ENCODE data around the gene MTARC2. TPM values are rescaled to one million over a fixed set of nuclear protein-coding genes. Genes with fewer than 3 reads are reported as not detected.

Gene MTARC2
- total RNA-seq, 2 donors from 2014 or later = 12.3 to 14.5 TPM

DNA sequence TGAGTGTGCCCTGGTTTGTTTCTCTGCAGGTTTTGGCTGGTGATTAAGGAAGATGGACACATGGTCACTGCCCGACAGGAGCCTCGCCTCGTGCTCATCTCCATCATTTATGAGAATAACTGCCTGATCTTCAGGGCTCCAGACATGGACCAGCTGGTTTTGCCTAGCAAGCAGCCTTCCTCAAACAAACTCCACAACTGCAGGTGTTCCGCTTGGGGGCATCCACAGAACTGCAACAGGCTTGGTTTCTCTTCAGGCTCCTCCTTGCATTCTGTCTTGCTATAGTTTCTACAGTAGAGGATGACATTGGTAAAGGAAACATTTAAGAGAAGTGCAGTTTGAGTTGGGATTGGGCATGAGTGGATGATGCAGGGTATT, 6.8 kb downstream of the MTARC2 start:
- Histone ChIP-seq H3K27me3 (ENCODE audit: control insufficient read depth, insufficient read depth, low read length, poor library complexity, severe bottlenecking) (peaks cover 4% of the 10 kb centered on the region), H3K4me3 (ENCODE audit: low read length) (no peak overlapping the region), H3K4me1 (ENCODE audit: control insufficient read depth, insufficient read depth, low read length) (peaks cover 3% of the 10 kb centered on the region), H3K36me3 (ENCODE audit: control insufficient read depth, insufficient read depth, low read length) (no peaks in the 10 kb centered on the region), H3K27ac (ENCODE audit: low read depth, low read length) (no peak overlapping the region), H3K9me3 (ENCODE audit: control insufficient read depth, low read length) (no peaks in the 10 kb centered on the region), H3K9ac (ENCODE audit: extremely low read depth, low read length, poor library complexity, severe bottlenecking) (no peak overlapping the region)
- DNase-seq = no peak
- peaks cover 29% of the 10 kb centered on the region for H3K36me3 Mint-ChIP-seq (ENCODE audit: low read depth)
- WGBS, 2 experiments (ENCODE audit: insufficient coverage in 1 of 2, insufficient read length in 1 of 2) = 92 to 93% methylated on average over 3 to 4 of the region's 4 CpGs
- peaks cover 3% of the 10 kb centered on the region for H3K27me3 Mint-ChIP-seq (ENCODE audit: insufficient read depth)
- no peaks in the 10 kb centered on the region for H3K9me3 Mint-ChIP-seq
- H3K4me1 Mint-ChIP-seq = peaks cover 14% of the 10 kb centered on the region
- TF ChIP-seq, protein P1, sequence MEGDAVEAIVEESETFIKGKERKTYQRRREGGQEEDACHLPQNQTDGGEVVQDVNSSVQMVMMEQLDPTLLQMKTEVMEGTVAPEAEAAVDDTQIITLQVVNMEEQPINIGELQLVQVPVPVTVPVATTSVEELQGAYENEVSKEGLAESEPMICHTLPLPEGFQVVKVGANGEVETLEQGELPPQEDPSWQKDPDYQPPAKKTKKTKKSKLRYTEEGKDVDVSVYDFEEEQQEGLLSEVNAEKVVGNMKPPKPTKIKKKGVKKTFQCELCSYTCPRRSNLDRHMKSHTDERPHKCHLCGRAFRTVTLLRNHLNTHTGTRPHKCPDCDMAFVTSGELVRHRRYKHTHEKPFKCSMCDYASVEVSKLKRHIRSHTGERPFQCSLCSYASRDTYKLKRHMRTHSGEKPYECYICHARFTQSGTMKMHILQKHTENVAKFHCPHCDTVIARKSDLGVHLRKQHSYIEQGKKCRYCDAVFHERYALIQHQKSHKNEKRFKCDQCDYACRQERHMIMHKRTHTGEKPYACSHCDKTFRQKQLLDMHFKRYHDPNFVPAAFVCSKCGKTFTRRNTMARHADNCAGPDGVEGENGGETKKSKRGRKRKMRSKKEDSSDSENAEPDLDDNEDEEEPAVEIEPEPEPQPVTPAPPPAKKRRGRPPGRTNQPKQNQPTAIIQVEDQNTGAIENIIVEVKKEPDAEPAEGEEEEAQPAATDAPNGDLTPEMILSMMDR (conservative IDR thresholded peaks at IDR 0.05) = no peak
- no peak overlapping the region for H3K27ac Mint-ChIP-seq
- no peak overlapping the region for H3K4me3 Mint-ChIP-seq

DNA sequence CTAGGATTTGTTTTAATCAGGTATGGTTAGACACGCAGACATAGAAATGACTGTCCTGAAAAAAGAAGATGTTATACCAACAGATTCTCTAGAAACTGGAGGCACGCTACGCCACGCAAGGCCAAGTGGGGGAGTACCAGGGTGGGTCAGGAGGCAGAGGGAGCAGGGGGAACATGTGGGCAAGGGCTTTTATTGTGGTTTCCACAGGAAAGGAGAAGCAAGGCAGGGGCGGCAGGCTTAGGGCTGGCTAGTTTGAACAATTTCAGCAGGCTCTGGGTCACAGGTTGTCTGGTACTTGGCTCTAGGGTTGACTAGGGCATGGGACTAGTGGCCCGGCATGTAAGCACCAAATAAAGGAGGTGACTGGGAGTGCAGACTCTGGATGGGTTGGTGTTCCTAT, 7.2 kb downstream of the MTARC2 start:
- Mint-ChIP-seq H3K9me3 (no peaks in the 10 kb centered on the region), H3K4me1 (peaks cover 11% of the 10 kb centered on the region), H3K27me3 (ENCODE audit: insufficient read depth) (peaks cover 2% of the 10 kb centered on the region), H3K36me3 (ENCODE audit: low read depth) (peaks cover 29% of the 10 kb centered on the region), H3K27ac (no peak overlapping the region), H3K4me3 (no peak overlapping the region)
- Histone ChIP-seq H3K4me1 (ENCODE audit: control insufficient read depth, insufficient read depth, low read length) (peaks cover 3% of the 10 kb centered on the region), H3K9ac (ENCODE audit: extremely low read depth, low read length, poor library complexity, severe bottlenecking) (no peak overlapping the region), H3K9me3 (ENCODE audit: control insufficient read depth, low read length) (no peaks in the 10 kb centered on the region), H3K27ac (ENCODE audit: low read depth, low read length) (no peak overlapping the region), H3K36me3 (ENCODE audit: control insufficient read depth, insufficient read depth, low read length) (no peaks in the 10 kb centered on the region), H3K4me3 (ENCODE audit: low read length) (no peak overlapping the region), H3K27me3 (ENCODE audit: control insufficient read depth, insufficient read depth, low read length, poor library complexity, severe bottlenecking) (no peaks in the 10 kb centered on the region)
- DNase-seq = peak; percentile 27
- TF ChIP-seq, protein P1 (conservative IDR thresholded peaks at IDR 0.05) = no peak
- 97 to 100% methylated on average over 2 to 6 of the region's 6 CpGs for WGBS, 2 experiments (ENCODE audit: insufficient coverage in 1 of 2, insufficient read length in 1 of 2)

- H3K9ac ChIP-seq (ENCODE audit: extremely low read depth, low read length, poor library complexity, severe bottlenecking) = no peak overlapping the region
- WGBS, 2 experiments (ENCODE audit: insufficient coverage in 1 of 2, insufficient read length in 1 of 2) = 92 to 100% methylated on average over 1 to 3 of the region's 3 CpGs
Measured at GRCh38 chr1:220757441-220757840, 9.3 kb downstream of the MTARC2 start.

More at GRCh38 chr1:220757441-220757840, 9.3 kb downstream of the MTARC2 start:
- no peak overlapping the region for H3K4me3 Mint-ChIP-seq
- no peaks in the 10 kb centered on the region for H3K9me3 Mint-ChIP-seq
- Histone ChIP-seq H3K27ac (ENCODE audit: low read depth, low read length) (no peak overlapping the region), H3K9me3 (ENCODE audit: control insufficient read depth, low read length) (no peaks in the 10 kb centered on the region), H3K4me3 (ENCODE audit: low read length) (no peak overlapping the region), H3K36me3 (ENCODE audit: control insufficient read depth, insufficient read depth, low read length) (no peaks in the 10 kb centered on the region), H3K27me3 (ENCODE audit: control insufficient read depth, insufficient read depth, low read length, poor library complexity, severe bottlenecking) (no peaks in the 10 kb centered on the region), H3K4me1 (ENCODE audit: control insufficient read depth, insufficient read depth, low read length) (no peaks in the 10 kb centered on the region)
- no peak overlapping the region for H3K27ac Mint-ChIP-seq
- no peaks in the 10 kb centered on the region for H3K4me1 Mint-ChIP-seq
- TF ChIP-seq, protein P1 (conservative IDR thresholded peaks at IDR 0.05) = no peak
- no peak for DNase-seq
- peaks cover 34% of the 10 kb centered on the region for H3K36me3 Mint-ChIP-seq (ENCODE audit: low read depth)
- no peaks in the 10 kb centered on the region for H3K27me3 Mint-ChIP-seq (ENCODE audit: insufficient read depth)
